ENCODE measurements around the gene ACBD3. TPM values are rescaled to one million over a fixed set of nuclear protein-coding genes. Genes with fewer than 3 reads are reported as not detected.
A peak's percentile ranks its signal among the peaks of the same experiment; 100 is the strongest.

ACBD3 gene
- total RNA-seq, 1 experiment from 2014 or later = 41.7 TPM

- Mint-ChIP-seq H3K36me3 (ENCODE audit: insufficient read depth, unreplicated experiment) (peaks cover 5% of the 10 kb centered on the region), H3K27ac (ENCODE audit: unreplicated experiment) (no peak overlapping the region), H3K4me1 (ENCODE audit: low read depth, unreplicated experiment) (no peaks in the 10 kb centered on the region), H3K4me3 (ENCODE audit: unreplicated experiment) (no peak overlapping the region), H3K27me3 (ENCODE audit: insufficient read depth, unreplicated experiment) (no peaks in the 10 kb centered on the region), H3K9me3 (ENCODE audit: unreplicated experiment) (no peaks in the 10 kb centered on the region)
- intact Hi-C loops (cut with micrococcal nuclease; ENCODE audit: unreplicated experiment) = loop anchor here (10.0 kb wide), 1 partner anchor 108 kb away; no protein-coding TSS in a partner anchor
- Histone ChIP-seq H3K36me3 (ENCODE audit: control insufficient read depth, insufficient read depth, low read length) (no peaks in the 10 kb centered on the region), H3K4me1 (no peaks in the 10 kb centered on the region), H3K9me3 (no peaks in the 10 kb centered on the region), H3K4me3 (ENCODE audit: low read depth, low read length) (no peak overlapping the region), H3K27me3 (replicated peaks; ENCODE audit: control insufficient read depth, insufficient read depth, low read length) (no peaks in the 10 kb centered on the region)
- BruUV-seq (replicated peaks) = no TSS peak
- TF ChIP-seq CTCF (IDR thresholded peaks at IDR 0.05; ENCODE audit: insufficient read depth in 1 of 2, low read depth in 1 of 2, low read length in 1 of 2, severe bottlenecking in 1 of 2, unreplicated experiment in 1 of 2) = no peak
- ChIA-PET POLR2A (interaction anchor here (0.6 kb wide), 1 partner anchor 428 kb away, joined by 4 read pairs; no protein-coding TSS in a partner anchor), CTCF (no interaction called here)
- no peak for DNase-seq
Measured at GRCh38 chr1:226226601-226227000, 40.1 kb upstream of the ACBD3 start.

GRCh38 chr1:226223786-226224244 is 37.3 kb upstream of the ACBD3 start:
- H3K27me3 ChIP-seq (replicated peaks; ENCODE audit: control insufficient read depth, insufficient read depth, low read length) = no peaks in the 10 kb centered on the region
- H3K9me3 ChIP-seq = no peaks in the 10 kb centered on the region
- CTCF ChIA-PET = interaction anchor here (1.7 kb wide), 1 partner anchor 98 kb away, joined by 6 read pairs; no protein-coding TSS in a partner anchor
- H3K9me3 Mint-ChIP-seq (ENCODE audit: unreplicated experiment) = no peaks in the 10 kb centered on the region
- no peaks in the 10 kb centered on the region for H3K4me1 Mint-ChIP-seq (ENCODE audit: low read depth, unreplicated experiment)
- POLR2A ChIA-PET = no interaction called here
- H3K36me3 Mint-ChIP-seq (ENCODE audit: insufficient read depth, unreplicated experiment) = peaks cover 5% of the 10 kb centered on the region
- no peaks in the 10 kb centered on the region for H3K36me3 ChIP-seq (ENCODE audit: control insufficient read depth, insufficient read depth, low read length)
- H3K4me3 ChIP-seq (ENCODE audit: low read depth, low read length) = peak overlapping the region; percentile 61
- no peaks in the 10 kb centered on the region for H3K4me1 ChIP-seq
- no peak for TF ChIP-seq CTCF (IDR thresholded peaks at IDR 0.05; ENCODE audit: insufficient read depth in 1 of 2, low read depth in 1 of 2, low read length in 1 of 2, severe bottlenecking in 1 of 2, unreplicated experiment in 1 of 2)
- peak; percentile 46 to 53 for DNase-seq
- no peaks in the 10 kb centered on the region for H3K27me3 Mint-ChIP-seq (ENCODE audit: insufficient read depth, unreplicated experiment)
- no TSS peak for BruUV-seq (replicated peaks)
- intact Hi-C loops (cut with micrococcal nuclease; ENCODE audit: unreplicated experiment) = loop anchor here (10.0 kb wide), 1 partner anchor 111 kb away; no protein-coding TSS in a partner anchor
- no peak overlapping the region for H3K27ac Mint-ChIP-seq (ENCODE audit: unreplicated experiment)
- peak overlapping the region; percentile 74 for H3K4me3 Mint-ChIP-seq (ENCODE audit: unreplicated experiment)

- H3K27me3 Mint-ChIP-seq (ENCODE audit: insufficient read depth, unreplicated experiment) = no peaks in the 10 kb centered on the region
Measured at GRCh38 chr1:226223157-226223785, 36.7 kb upstream of the ACBD3 start, which contains the start of gene MIXL1. Gene MIXL1, plus strand, starts transcription at chr1:226223664. Its CDS starts 18 bp downstream, at chr1:226223682.

More at GRCh38 chr1:226223157-226223785, 36.7 kb upstream of the ACBD3 start, which contains the start of gene MIXL1:
- no peak for TF ChIP-seq CTCF (IDR thresholded peaks at IDR 0.05; ENCODE audit: insufficient read depth in 1 of 2, low read depth in 1 of 2, low read length in 1 of 2, severe bottlenecking in 1 of 2, unreplicated experiment in 1 of 2)
- POLR2A ChIA-PET = no interaction called here
- no TSS peak for BruUV-seq (replicated peaks)
- Mint-ChIP-seq H3K27ac (ENCODE audit: unreplicated experiment) (no peak within 1 kb of the TSS), H3K4me1 (ENCODE audit: low read depth, unreplicated experiment) (no peaks in the 10 kb centered on the region), H3K36me3 (ENCODE audit: insufficient read depth, unreplicated experiment) (peaks cover 5% of the 10 kb centered on the region), H3K4me3 (ENCODE audit: unreplicated experiment) (peak within 1 kb of the TSS; percentile 74), H3K9me3 (ENCODE audit: unreplicated experiment) (no peaks in the 10 kb centered on the region)
- CTCF ChIA-PET = interaction anchor here (0.5 to 1.0 kb wide), 2 partner anchors 98 to 782 kb away, joined by 4 to 5 read pairs; no protein-coding TSS in a partner anchor
- Histone ChIP-seq H3K36me3 (ENCODE audit: control insufficient read depth, insufficient read depth, low read length) (no peaks in the 10 kb centered on the region), H3K4me3 (ENCODE audit: low read depth, low read length) (peak within 1 kb of the TSS; percentile 61), H3K4me1 (no peaks in the 10 kb centered on the region), H3K9me3 (no peaks in the 10 kb centered on the region), H3K27me3 (replicated peaks; ENCODE audit: control insufficient read depth, insufficient read depth, low read length) (no peaks in the 10 kb centered on the region)
- intact Hi-C loops (cut with micrococcal nuclease; ENCODE audit: unreplicated experiment) = loop anchor here (10.0 kb wide), 1 partner anchor 112 kb away; no protein-coding TSS in a partner anchor
- no peak for DNase-seq

Measured in Caco-2 (cell line).